Suprapubic skin (tissue), 3 donors: ENCODE data around the gene TPM4.

Source experiments
- CTCF ChIP-seq, 2 donors: fragments of 200-600 bp in 1 of 2; fragments of 450-650 bp in 1 of 2; sonication (generic) in 1 of 2; IDR thresholded peaks; one replicate each; pipeline ENCODE4 v1.5.1; 2016 to 2019; ENCODE audit warnings: antibody characterized with exemption in 2 of 2, mild to moderate bottlenecking in 1 of 2, moderate library complexity in 1 of 2
- POLR2AphosphoS5 ChIP-seq, 3 donors: sonication (generic); formaldehyde crosslinking; IDR thresholded peaks; one replicate each; pipeline ENCODE4 v1.6.1; 2017; ENCODE audit warnings: antibody characterized with exemption in 3 of 3

- no peak for TF ChIP-seq CTCF (IDR thresholded peaks at IDR 0.05)
- TF ChIP-seq POLR2AphosphoS5 (IDR thresholded peaks at IDR 0.05): no peak
Measured at GRCh38 chr19:16042533-16043085, 33.7 kb upstream of the TPM4 start.
